Fibroblast of gingiva (primary cell): ENCODE results near the gene NPC1L1.

Source experiments
- DNase-seq: peaks from one replicate; pipeline ENCODE4 v3.0.0-alpha.2; 2011; ENCODE audit warnings: low read depth

NPC1L1 gene

GRCh38 chr7:44537442-44537841 is 3.7 kb downstream of the NPC1L1 start:
- no peak for DNase-seq

- DNase-seq, result no peak
Measured at GRCh38 chr7:44536090-44536489, 5.0 kb downstream of the NPC1L1 start.

- no peak for DNase-seq
Measured at GRCh38 chr7:44535348-44536064, 5.6 kb downstream of the NPC1L1 start.

DNA sequence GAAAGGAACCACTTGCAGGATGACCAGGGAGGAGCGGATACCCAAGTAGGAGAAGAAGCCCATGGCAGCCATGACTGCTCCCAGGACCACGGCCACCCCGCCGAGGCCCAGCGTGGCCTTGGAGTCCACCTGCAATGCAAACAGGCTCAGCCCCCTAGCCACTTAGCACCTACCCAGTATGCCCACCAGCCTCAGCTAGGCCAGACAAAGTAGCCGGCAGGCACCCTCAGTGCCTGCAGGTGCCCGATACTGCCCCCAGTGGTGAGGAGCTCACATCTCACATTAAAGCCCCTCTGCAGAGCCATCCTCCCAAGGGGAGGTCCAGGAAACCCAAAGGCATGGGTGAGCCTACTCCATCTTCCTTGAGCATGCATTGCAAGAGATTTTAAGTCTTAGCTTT is 6.6 kb downstream of the NPC1L1 start:
- no peak for DNase-seq

- peak; percentile 15 for DNase-seq
Measured at GRCh38 chr7:44534087-44534486, 7.0 kb downstream of the NPC1L1 start.

- no peak for DNase-seq
Measured at GRCh38 chr7:44533301-44534055, 7.7 kb downstream of the NPC1L1 start.

- no peak for DNase-seq
Measured at GRCh38 chr7:44531421-44532380, 9.4 kb downstream of the NPC1L1 start.

DNA sequence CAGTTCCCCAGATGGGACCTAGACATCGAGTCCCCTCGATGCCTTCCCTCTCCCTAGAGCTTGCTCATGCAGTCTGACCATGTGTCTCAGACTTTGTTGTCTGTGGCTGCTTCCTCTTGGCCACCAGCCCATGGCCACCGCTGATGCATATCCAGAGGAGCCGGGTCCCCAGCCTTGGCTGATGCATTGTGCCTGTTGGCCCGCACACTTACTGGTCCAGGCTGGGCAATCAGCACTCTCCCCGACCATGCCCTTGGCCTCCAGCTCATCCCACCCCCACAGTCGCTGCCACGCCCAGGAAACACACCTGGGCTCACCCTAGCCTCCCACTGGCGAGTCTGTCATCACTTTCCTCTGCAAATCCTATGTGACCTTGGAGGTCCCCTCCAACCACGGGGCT is 10.1 kb downstream of the NPC1L1 start:
- DNase-seq, result no peak

- DNase-seq, result no peak
Measured at GRCh38 chr7:44524811-44525388, 16.2 kb downstream of the NPC1L1 start.

DNA sequence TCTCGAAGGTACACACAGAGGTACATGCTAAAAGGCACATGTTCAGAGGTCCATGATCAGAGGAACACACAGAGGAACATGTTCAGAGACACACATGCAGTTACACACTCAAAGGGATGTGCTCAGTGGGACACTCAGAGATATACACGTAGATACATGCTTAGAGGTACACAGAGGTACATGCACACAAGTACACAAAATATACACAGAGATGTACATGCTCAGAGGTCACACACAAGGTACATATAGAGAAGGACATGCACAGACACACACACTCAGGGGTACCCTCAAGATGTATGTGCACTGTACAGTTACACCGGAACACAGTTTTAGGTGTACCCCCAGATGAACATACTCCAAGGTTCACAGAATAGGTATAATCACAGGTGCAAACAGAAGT is 18.8 kb downstream of the NPC1L1 start:
- DNase-seq, result no peak

- no peak for DNase-seq
Measured at GRCh38 chr7:44521347-44522095, 19.6 kb downstream of the NPC1L1 start.

GRCh38 chr7:44520574-44520973 is 20.6 kb downstream of the NPC1L1 start:
- DNase-seq, result no peak

DNA sequence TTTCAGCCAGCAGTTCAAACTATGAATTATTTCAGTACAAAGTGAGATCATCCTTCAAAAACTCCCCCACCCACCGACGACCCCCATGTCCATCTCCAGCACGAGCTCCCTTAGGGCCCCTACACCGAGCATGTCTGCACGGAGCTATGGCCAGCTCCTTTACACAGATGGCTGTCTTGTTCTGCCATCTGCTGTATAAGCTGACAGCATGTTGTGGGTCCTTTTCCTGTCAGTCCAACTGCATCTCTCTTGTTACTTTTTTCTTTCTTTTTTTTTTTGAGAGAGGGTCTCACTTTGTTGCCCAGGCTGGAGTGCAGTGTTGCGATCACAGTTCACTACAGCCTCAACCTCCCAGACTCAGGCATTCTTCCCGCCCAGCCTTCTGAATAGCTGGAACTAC is 21.6 kb downstream of the NPC1L1 start:
- DNase-seq, result no peak

GRCh38 chr7:44518761-44519160 is 22.4 kb downstream of the NPC1L1 start:
- no peak for DNase-seq

DNA sequence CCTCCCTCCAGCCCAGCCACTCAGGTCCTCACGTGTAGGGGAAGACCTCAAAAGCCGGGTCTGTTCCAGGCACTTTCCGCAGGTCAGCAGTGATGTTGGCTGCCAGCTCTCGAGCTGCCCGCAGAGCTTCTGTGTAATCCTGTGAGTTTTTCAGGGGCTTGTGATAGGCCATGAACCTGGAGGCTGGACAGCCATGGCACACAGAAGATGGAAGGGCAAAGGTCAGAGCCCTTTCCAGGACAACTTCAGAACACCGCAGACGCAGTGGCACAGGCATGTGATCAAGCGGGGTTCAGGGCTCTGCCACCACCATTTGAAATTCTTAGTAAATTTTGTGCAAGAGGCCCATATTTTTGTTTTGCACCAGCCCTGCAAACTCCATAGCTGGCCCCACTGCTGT is 24.0 kb downstream of the NPC1L1 start:
- DNase-seq, result no peak

- no peak for DNase-seq
Measured at GRCh38 chr7:44515590-44516268, 25.4 kb downstream of the NPC1L1 start.

- no peak for DNase-seq
Measured at GRCh38 chr7:44512736-44513135, 28.4 kb downstream of the NPC1L1 start.

DNA sequence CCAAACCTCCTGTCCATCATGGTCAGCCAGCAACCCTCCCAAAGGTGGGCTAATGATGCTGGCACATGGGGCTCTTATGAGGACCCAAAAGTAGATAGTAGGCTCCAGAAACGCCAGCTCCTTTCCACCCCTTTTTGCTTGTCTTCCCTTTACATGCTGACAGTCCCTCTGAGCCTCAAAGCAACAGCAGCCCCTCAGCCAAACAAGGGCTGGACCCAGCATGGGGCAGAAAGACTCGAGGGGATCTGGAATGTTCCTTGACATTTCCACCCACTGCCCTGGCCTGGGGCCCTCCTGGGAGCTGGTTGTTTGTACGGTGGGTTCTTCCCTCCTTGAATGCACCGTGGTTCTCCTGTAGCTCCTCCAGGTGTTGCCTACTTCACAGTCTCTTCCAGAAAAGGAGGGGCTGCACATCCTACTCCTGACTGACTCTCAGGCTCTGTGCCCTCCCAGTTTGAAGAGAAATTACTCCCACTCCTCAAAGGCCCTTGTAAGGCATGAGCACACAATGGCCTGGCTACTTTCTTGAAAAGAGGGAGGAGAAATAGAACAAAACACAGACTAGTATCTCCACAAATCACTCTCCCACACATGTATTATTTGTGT is 29.2 kb downstream of the NPC1L1 start:
- DNase-seq, result no peak

GRCh38 chr7:44511236-44511635 is 29.9 kb downstream of the NPC1L1 start:
- DNase-seq, result no peak

DNA sequence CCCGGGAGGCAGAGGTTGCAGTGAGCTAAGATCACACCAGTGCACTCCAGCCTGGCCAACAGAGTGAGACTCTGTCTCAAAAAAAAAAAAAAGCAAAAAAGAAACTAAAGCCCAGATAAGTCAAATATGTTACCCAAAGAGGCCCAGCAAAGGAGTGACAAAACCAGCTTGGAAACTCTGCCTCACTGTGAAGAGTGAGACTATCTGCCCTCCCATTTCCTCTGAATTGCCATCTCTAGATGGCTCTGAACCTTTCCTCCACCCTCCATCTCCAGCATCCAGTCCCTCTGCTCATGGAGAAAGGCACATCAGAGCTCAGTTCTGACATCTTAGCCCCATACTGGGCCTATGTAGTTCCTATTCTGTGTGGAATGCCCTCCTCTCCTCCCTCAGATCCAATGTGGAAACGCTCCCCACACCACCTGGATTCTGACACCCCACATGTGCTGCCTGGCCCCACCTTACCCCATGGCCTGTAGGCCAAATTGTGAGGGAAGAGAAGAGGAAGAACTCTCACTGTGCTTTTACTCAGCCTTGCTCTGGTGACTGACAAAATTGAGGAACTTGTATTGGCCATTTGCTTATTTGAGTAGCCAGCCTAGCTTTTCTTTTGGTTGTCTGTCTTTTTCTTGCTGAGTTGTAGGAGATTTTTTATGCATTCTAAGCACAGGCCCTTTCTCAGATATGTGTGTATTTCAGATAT is 32.7 kb downstream of the NPC1L1 start:
- DNase-seq, result no peak
